ENCODE results near the gene TMEM154.

Gene TMEM154

GRCh38 chr4:152585023-152585441 is 94.8 kb downstream of the TMEM154 start:
- no peak for TF ChIP-seq CTCF (IDR thresholded peaks at IDR 0.05)

GRCh38 chr4:152581536-152582160 is 98.1 kb downstream of the TMEM154 start:
- no peak for TF ChIP-seq CTCF (IDR thresholded peaks at IDR 0.05)

- no peak for TF ChIP-seq CTCF (IDR thresholded peaks at IDR 0.05)
These were observed 99.9 kb downstream of the TMEM154 start for GRCh38 chr4:152579916-152580315.

DNA sequence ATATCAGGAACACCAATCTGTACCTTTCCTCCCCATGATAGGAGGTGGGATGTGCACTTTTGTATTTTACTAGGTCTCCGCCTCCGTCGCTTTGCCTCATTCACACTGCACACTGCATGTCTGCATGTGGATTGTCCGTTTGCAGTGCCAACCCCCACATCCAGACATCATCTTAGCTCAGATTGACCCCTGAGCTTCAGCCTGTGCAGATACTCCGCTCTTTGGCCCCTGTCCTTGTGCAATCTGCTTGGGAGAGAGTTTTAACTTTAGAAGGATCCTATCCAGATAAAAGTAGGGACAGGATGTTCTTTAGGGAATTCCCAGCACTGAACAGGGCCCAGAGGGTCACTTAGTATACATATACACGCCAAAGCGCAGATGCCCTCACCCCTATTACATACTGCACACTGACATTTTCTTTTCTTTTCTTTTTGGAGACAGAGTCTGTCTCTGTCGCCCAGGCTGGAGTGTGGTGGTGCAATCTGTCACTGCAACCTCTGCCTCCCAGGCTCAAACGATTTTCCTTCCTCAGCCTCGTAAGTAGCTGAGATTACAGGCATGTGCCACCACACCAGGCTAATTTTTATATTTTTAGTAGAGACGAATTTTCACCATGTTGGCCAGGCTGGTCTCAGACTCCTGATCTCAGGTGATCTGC is 100.6 kb downstream of the TMEM154 start:
- TF ChIP-seq CTCF (IDR thresholded peaks at IDR 0.05): no peak

- TF ChIP-seq CTCF (IDR thresholded peaks at IDR 0.05): no peak
These were observed 101.1 kb downstream of the TMEM154 start for GRCh38 chr4:152578670-152579069.

- TF ChIP-seq CTCF (IDR thresholded peaks at IDR 0.05): no peak
These were observed 101.9 kb downstream of the TMEM154 start for GRCh38 chr4:152577708-152578396.

GRCh38 chr4:152575533-152575932 is 104.3 kb downstream of the TMEM154 start:
- no peak for TF ChIP-seq CTCF (IDR thresholded peaks at IDR 0.05)
